Measurements from ENCODE around the gene FBXO31.
"Not testable (repeated sequence)": the region's sequence is repeated elsewhere in the genome, so short reads cannot be mapped to it uniquely, and the experiment has no call there.

Gene FBXO31

DNA sequence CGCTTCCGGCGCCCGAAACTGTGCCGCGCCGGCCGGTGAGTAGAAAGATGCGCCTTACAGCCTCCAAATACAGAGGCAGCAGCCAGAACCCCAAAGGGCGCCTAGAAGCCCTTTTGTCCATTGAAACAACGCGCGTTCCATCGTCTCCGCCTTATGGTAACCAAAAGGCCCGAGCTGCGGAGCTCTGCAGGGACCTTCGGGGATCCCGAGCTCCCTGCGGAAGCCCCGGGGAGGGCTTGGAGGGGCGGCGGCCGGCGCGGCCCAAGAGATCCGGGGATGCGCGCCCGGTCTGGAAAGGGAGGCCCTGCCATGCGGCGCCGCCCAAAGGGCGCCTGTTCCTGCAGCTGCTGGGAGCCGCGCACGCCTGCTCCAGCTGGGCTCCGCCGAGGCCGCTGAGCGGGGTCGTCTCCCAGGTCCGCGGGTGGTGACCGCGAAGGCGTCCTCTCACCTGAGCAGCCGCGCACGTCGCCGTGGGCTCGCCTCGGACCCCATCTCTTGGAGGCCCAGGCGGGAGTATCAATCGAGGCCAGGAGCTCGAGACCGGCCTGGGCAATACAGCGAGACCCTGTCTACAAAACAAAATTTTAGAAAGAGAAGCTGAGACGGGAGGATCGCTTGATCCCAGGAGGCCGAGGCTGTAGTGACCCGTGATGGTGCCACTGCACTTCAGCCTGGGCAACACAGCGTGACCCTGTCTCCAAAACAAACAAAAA is 742 bp upstream of the FBXO31 start:
- peak; percentile 58 for DNase-seq

DNA sequence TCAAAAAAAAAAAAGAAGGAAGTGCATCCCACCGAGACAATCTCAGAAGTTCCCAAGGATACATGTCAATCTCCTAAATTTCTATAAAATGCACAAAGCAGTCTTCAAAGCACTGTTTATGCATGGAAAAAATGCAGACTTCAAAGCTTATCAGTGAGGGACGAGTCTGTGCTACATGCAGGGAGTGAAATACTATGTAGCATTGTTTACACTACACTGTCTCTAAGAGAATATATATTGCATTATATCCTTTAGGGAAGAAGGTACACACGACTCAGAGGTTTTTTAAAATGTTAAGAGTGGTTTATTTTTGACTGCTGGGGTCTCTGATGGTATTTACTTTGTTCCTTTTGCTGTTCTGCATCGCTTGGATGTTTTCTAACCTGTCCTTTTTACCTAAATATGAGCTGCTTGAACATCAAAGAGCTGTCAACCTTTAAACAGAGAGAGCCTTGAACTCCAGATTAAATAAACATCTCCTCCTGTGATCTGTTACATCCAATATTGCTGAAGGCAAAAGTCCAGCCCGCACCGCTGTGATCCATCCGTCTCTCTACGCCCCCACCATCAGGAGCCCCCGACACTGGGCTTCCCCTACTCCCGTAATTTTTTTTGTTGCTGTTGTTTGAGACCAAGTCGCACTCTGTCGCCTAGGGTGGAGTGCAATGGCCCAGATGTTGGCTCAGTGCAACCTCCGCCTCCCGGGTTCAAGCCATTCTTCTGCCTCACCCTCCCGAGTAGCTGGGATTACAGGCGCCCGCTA is 1.4 kb downstream of the FBXO31 start:
- no peak for DNase-seq

DNA sequence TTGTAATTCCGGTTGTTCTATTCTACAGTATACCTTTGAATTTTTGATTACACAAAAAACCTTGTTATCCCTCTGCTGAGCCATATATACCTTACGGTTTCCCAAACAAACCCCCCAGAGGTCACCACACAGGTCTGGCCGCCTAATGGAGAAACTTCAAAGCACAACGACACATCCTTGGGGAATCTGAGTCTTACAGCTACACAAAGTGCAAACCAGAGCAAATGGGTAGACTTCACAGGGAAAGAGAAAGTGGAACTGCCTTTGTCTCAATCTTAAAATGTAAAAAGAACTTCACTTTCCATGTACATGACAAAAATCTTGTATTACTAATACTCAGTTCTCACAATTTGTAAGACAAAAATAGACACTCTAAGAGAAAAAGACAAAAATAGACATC is 2.7 kb downstream of the FBXO31 start:
- no peak for DNase-seq

DNA sequence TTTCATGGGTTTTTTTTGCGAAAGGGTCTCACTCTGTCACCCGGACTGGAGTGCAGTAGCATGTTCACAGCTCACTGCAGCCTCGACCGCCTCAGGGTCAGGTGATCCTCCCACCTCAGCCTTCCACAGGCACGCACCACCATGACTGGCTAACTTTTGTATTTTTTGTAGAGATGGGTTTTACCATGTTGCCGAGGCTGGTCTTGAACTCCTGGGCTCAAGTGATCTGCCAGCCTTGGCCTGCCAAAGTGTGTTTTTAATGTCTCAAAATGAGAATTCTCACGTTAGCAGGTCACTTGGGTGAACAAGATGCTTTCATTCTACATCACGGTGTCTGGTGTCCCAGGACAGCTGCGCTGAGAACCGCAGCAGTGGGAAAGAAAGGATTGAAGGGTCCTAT is 3.2 kb downstream of the FBXO31 start:
- no peak for DNase-seq

DNA sequence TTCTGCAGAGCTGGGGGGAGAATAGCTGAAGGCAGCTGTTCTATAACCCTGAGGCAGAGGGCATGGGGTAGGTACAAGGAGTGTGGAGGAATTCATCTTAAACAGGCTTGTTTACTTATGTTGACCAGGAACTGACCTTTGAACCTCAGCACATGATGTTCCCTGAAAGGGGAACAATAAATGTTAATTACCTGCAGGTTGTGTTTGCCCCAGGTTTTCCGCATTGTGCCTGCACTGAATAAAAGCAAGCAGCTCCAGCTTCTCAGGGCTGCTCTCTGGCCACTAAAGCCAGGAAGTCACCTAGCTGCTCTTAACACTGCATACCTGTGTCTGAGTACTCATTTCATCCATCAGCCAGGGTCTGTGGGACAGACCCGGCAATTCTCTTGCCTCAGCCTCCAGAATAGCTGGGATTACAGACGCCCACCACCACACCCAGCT is 4.2 kb downstream of the FBXO31 start:
- not testable (repeated sequence) for DNase-seq

DNA sequence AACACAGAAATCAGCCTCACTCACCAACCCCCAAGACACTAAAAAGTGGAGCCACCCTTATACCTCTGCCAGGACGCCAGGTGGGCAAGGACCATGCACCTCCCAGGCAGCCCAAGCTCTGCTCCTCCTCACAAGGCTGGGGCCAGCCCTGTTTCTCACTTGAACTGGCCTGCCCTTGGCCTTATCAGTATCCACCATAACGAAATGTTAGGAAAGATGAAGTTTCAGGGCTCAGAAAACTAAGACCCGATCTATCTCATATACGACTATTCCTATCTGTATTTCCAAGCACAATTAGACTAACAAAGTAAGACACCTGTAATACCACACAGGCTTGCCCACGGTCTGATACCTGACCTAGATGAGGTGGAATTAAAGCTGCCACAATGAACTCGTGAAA is 6.9 kb downstream of the FBXO31 start:
- no peak for DNase-seq

DNA sequence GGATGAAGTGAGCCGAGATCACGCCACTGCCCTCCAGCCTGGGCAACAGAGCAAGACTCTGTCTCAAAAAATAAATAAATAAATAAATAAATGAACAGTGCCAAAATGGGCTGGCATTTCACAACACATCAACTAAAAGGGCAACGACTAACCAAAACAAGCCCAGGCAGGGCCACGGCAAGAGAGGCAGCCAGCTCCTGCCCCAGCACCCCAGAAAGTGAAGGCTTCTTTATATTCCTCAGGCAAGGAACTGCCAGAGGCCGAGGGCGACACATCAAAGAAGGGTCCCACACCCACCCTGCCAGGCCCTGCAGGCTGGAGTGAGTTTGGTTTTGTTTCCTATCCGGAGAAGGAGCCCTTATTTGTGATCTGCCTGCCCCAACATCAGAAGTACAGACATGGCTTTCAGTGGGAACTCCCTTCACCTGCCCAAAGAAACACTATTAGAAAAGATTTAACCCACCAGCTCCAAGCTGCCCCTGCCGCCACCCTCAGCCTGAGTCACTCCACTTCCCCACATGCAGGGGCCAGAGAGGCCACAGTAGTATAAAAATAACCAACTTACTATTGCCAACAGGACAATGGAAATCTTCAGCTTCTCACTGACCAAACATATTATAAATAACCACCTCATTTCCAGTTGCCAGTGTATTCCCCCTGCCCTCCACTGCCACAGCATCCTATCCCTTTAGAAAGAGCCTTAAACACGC is 8.0 kb downstream of the FBXO31 start:
- DNase-seq, result no peak

DNA sequence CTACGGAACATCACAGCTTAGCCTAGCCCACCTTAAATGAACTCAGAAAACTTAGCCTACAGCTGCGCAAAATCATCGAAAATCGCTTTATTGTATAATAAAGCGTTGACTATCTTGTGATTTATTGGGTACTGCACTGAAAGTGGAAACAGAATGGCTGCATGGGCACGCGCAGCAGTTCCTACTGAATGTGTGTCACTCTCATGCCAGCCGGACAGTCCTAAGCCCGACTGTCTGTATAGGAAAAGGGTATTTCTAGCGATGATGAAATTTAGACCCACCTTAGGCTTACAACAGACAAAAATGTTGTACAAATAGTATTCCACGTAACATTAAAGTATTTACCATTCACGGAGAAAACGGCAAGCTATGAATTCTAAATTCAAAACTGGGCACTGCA is 9.3 kb downstream of the FBXO31 start:
- no peak for DNase-seq

DNA sequence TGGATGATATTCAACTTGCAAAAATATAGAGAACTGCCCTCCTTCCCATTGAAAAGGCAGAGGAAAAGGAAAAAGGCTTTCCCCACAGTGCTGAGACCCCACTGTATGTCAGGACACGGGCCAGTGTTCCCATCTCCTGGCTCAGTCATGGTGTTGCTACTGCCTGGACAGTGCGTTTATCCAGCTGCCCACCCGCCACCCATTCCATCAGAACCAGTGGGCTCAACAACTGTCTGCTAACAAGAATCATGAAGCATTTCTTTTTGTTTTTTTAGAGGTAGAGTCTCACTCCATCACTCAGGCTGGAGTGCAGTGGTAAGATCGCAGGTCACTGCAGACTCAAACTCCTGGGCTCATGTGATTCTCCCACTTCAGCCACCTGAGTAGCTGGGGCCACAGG is 11.3 kb downstream of the FBXO31 start:
- no peak for DNase-seq

DNA sequence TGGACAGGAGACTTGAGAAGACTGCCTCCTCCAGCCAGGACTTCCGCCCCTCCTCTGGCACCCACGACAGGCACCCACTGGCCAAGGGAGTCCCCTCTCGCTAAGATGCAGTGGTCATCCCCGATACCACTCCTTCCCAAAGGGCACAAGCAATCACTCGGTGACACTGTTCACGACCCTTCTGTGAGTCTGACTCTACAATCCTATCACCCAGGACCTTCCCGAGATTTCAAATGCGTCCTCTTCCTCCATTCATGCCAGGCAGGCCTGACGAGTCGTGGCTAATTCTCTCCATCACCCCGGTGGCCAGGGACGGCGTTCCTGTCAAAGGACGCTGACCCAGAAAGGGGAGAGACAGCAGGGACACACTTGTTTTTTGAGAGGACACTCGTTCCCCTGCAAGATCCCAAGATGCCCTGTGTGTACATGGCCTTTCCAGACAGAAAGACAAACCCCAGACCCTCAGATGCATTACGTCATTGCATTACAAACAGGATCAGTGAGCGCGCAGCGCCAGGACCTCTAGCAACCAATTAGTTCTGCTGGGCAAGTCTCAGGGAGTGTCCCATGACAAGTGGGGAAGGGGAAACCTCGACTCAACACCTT is 12.2 kb downstream of the FBXO31 start:
- no peak for DNase-seq

DNA sequence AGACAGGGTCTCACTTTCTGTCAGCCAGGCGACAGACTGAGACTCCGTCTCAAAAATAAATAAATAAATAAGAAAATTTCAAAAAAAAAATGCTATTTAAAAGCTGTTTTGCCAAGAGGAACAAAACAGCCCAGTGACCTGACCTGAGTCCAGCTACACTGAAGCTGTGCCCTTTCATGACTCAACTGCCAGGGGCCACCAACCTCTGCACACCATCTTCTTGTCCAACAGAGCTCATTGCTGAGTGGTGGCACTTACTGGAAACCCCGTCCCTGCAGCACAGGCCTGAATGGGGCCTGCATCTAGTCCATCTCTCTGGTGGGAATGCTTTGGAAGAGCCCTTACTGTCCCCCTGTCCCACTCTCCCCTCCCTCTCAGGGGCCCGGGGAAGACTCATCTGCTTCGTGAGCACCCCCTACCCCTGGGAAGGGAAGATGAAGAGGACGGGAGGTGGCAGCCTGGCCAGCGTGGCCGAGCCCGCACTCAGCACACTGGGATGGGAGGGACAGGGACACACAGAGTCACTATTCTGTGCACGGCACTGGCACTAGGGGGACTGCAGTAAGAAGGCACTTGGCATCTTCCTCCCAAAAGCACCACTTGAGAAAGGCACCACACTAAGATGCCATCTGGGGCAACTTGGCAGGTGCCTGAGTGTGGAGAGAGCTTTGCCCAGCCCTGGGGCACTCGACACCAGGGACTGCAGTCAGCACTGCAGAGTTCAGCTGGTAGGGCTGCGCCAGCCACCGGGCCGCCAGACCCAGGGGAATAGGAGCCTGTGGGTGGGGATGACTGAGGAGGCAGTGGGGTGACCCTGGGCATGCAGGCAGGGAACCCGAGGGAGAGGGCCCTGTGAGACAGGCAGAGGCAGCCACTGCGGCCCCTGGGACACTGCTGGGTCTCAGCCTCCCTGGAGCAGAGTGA is 13.5 kb downstream of the FBXO31 start:
- DNase-seq, result no peak

DNA sequence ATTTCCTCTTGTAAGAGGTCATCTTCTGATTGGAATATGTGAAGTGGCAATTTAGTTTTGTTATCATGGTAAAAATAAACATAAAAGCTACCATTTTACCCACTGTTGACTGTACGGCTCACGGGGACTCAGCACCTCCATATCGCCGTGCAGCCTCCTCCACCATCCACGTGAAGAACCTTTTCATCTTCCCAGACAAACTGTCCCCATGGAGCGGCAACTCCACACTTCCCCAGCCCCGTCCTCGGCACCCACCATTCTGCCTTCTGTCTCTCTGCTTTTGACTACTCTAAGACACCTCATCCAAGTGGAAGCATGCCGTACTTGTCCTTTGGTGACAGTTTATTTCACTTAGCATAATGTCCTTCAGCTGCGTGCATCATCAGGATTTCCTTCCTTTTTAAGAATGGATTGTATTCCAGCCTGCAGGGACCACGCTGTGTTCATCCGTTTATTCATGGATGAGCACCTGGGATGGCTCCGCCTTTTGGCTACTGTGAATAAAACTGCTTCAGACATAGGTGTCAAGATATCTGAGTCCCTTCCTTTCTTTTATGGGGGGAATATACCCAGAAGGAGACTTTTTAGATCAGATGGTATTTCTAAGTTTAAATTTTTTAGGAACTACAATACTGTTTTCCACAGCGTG is 14.3 kb downstream of the FBXO31 start:
- DNase-seq, result no peak

DNA sequence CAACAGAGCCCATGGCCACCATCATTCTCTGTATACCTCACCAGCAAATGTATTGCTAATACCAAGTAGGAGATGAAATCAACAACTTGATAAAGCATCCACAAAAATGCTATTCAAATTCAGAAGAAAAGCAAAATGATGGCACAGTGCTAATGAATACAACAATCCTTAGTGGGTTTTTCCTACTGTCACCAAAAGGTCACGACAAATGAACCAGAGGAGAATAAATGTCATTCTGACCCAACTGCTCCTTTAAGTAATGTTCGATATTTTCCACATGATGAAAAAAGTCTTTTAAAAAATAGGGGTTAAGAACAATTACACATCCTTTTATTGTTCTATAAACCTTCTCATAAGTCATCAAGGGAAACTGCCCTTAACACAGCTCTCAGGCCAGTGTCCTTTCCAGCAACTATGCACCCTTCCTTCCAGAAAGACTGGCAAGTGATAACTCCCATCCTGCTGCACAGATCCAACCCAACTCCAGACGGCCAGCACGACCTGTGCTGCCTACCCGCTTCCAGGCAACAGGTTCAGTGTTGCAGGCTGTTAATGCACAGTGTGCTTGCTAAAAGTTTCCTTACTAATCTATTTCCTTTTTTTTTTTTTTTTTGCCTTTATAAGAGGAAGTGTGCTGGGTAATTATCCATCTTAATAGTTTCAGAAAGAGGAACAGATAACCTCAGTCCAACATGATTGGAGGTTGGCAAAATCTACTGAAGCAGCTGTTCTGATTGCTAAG is 15.4 kb downstream of the FBXO31 start:
- DNase-seq, result no peak

DNA sequence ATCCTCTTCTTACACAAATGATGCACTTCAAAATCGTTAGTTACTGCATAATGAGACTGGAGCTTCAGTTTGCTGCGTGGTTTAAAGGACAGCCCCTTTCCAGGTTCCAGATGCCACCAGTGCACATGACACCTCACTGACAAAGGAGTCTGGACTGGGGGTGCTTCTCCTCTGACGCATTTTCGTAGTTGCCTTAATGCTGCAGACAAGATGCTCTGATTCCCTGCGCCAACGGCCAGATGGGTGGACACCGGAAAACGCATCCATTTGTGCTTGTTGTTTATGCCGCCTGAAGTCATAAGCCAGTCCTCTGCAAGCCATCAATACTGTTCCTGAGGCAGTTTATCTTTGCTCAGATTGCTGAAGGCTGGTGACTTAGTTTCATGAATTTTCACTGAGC is 16.0 kb downstream of the FBXO31 start:
- DNase-seq, result no peak

DNA sequence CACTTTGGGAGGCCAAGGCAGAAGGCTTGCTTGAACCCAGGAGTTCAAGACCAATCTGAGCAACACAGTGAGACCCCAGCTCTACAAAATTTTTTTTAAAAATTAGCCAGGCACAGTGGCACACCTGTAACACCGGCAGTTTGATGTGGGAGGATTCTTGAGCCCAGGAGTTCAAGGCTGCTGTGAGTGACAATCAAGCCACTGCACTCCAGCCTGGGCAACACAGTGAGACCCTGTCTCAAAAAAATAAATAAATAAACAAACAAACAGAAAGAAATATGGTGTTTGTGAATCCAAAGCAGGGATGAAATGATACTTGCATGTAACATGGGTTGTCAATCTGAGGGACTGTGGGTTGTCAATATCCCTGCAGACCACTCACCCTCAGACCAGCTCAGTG is 16.6 kb downstream of the FBXO31 start:
- no peak for DNase-seq

DNA sequence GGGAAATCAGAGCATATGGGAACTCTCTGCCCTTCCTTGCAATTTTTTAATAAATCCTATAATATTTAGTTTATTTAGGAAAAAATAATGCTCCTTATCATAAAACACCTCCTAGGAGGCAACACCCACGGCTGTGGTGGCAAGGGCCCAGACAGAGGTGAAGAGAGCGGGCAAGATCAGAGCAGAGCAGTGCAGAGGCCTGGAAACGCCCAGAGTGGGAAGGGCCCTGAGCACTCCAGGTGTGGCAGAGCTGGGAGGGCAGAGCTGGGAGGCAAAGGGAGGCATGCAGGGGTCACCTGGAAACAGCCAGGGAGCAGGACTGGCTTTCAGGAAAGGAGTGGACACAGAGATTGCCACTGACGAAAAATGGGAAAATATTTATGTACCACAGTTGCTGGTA is 17.3 kb downstream of the FBXO31 start:
- DNase-seq, result no peak

DNA sequence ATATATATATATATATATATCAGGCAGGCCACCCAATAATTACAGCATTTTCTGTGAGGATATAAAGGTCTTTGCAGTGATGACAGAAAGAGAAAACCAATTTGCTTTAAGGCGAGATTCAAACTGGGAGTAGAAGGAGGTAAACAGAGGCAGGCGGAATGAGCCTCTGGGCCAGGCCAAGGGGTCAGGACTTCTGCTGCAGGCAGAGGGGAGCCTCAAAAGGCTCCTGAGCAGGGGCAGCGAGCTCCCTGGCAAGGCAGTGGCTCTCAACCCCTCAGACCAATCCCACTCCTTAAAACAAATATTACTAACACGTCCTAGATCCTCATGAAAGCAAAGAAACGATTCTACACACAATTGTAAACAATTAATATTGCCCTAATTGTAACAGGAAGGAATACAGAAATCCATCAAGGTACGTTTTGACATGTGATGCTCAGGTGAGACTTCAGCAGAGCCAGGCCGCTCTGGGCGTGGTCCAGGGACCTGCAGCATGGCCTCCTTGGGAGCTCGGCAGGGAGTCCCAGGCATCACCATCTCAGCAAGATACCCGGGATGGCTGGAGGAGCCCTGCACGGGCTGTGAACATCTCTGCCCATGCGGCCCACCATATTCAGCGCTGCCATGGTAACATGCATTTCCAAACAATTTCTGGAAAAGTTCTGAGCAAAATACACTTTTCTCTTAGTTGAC is 18.4 kb downstream of the FBXO31 start:
- no peak for DNase-seq

DNA sequence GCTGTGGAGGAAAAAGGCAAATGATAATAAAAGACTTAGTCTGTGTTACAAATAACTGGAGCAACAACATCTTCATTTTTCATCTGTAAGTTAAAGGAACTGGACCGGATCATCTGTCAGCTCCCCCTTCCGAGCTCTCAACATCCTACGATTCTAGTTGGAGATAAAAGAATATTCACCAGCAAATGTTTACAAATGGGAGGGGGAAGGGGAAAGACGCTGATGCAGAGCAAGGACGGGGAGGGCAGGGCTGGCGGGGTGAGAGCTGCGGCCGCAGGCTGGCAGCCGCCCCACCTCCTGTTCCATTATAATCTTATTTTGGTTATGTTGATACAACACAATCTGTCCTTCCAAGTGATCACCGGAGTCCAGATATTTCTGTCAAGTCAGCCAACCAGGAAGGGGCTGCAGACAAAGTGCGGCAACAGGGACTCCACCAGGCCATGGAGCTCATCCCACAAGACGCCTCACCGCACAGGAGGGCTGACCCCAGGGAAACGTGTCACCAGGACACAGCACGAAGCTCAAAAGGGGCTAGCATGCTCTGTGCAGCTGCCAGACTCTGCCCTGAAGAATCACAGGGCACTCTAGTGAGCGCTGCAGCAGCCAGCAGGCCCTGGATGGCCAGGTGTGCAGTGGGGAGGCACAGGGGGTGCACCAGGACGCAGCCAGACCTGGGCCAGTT is 19.7 kb downstream of the FBXO31 start:
- DNase-seq, result peak; percentile 4

DNA sequence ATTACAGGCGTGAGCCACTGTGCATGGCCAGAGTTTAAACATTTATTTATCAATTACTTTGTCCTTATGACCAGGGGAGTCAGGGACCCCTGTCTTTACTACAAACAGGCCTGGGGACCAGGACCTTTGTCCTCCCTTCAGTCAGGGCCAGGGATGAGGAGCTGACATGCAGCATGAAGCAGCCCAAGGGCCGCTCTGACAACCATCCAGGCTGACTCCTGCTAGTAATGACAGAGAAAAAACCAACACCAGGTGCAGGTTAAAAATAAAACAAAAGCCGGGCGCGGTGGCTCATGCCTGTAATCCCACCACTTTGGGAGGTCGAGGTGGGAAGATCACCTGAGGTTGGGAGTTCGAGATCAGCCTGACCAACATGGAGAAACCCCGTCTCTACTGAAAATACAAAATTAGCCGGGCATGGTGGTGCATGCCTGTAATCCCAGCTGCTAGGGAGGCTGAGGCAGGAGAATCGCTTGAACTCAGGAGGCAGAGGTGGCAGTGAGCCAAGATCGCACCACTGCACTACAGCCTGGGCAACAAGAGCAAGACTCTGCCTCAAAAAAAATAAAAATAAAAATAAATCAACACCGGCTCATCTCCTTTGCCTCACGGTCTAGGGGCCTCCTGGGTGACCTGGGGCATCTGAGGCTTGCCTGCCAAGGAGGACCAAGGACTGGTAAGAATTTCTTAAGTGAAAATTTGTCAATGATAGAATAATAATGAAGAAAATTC is 20.6 kb downstream of the FBXO31 start:
- DNase-seq, result not testable (repeated sequence)

Measured in DMS 273 treated with DMSO at 0.1 percent for 48 hours (cell line).